Loucy (cell line): ENCODE measurements around the gene PIK3CA.

ENCODE experiments used
- CTCF ChIP-seq: fragments of 200-600 bp; sonication (generic); conservative IDR thresholded peaks from 2 replicates; pipeline ENCODE4 v1.5.1; 2014; ENCODE audit warnings: mild to moderate bottlenecking, antibody characterized with exemption, low read length
- EZH2phosphoT487 ChIP-seq: fragments of 200-600 bp; IDR thresholded peaks from 2 replicates; pipeline ENCODE4 v1.6.1; 2018; ENCODE audit warnings: antibody characterized with exemption, mild to moderate bottlenecking, moderate library complexity, borderline replicate concordance

- TF ChIP-seq CTCF (no peak), EZH2phosphoT487 (no peak)
These were observed 40.1 kb upstream of the PIK3CA start for GRCh38 chr3:179108086-179108485.
